Adrenal gland (tissue), 12 donors: ENCODE measurements around the gene RAB20. TPM values are rescaled to one million over a fixed set of nuclear protein-coding genes. Genes with fewer than 3 reads are reported as not detected.

ENCODE experiments used
- DNase-seq, 7 donors: peaks; one replicate each; pipeline ENCODE4 v3.0.0-alpha.2; 2019 to 2020
- H3K27ac ChIP-seq, 5 donors: fragments of 200-600 bp; sonication (generic) in 4 of 5; 1 replicate in 3 of 5; 2 replicates in 2 of 5; pipeline versions ENCODE4 v1.5.1 to v1.8.0; 2016 to 2020; ENCODE audit warnings: mild to moderate bottlenecking in 1 of 5
- H3K27me3 ChIP-seq: fragments of 200-600 bp; 2 replicates; pipeline ENCODE4 v1.8.0; 2021
- H3K36me3 ChIP-seq, 2 donors: fragments of 200-600 bp; replicated peaks in 1 of 2; 1 replicate in 1 of 2; 2 replicates in 1 of 2; pipeline versions ENCODE4 v1.5.1 to v1.8.0; 2018 to 2022
- H3K4me1 ChIP-seq, 2 donors: fragments of 200-600 bp; replicated peaks in 1 of 2; 1 replicate in 1 of 2; 2 replicates in 1 of 2; pipeline versions ENCODE4 v1.5.1 to v1.8.0; 2018 to 2021
- H3K4me3 ChIP-seq, 4 donors: fragments of 200-600 bp; sonication (generic) in 3 of 4; one replicate each; pipeline ENCODE4 v1.5.1; 2016 to 2018
- H3K9me3 ChIP-seq, 3 donors: fragments of 200-600 bp; sonication (generic) in 1 of 3; replicated peaks in 1 of 3; 1 replicate in 2 of 3; 2 replicates in 1 of 3; pipeline versions ENCODE4 v1.5.1 to v1.8.0; 2016 to 2021
- CTCF ChIP-seq, 6 experiments: fragments of 450-650 bp in 4 of 6; fragments of 200-600 bp in 2 of 6; sonication (generic) in 1 of 6; IDR thresholded peaks; 1 replicate in 5 of 6; 2 replicates in 1 of 6; pipeline versions ENCODE4 v1.5.1 to v1.8.0; 2016 to 2021; ENCODE audit warnings: antibody characterized with exemption in 6 of 6, mild to moderate bottlenecking in 2 of 6, moderate library complexity in 1 of 6
- POLR2A ChIP-seq, 2 donors: fragments of 450-650 bp; IDR thresholded peaks; one replicate each; pipeline ENCODE4 v1.6.1; 2017; ENCODE audit warnings: antibody characterized with exemption in 2 of 2, mild to moderate bottlenecking in 2 of 2, moderate library complexity in 1 of 2
- WGBS, 4 donors: extraction: QIAGEN DNeasy Blood & Tissue Kit in 2 of 4; methylation state at CpG; one replicate each; pipeline versions ENCODE4 v1.1.5 to v1.1.7; 2013 to 2017; 5-methylcytosine and 5-hydroxymethylcytosine counted together
- intact Hi-C, 2 donors: fragments of 100-400 bp; cut with DNase I; formaldehyde crosslinking; loops; one replicate each; pipeline versions ENCODE4 v1.14.1 to v1.15.0; 2022 to 2023
- polyA plus RNA-seq, 3 donors: library from polyadenylated mRNA; stranded (reverse); fragments of 200-250 nt in 2 of 3; fragments of 350-450 nt in 1 of 3; fragmentation: Illumina TruSeq in 1 of 3; extraction: RNeasy Lipid Tissue Mini Kit (QIAGEN cat#74804) in 1 of 3; gene quantifications; one replicate each; pipeline ENCODE4 v1.2.3, GENCODE V29; 2013 to 2014
- total RNA-seq, 9 donors: library from RNA; depleted of rRNA in 4 of 9; stranded (reverse); fragments of >200 nt in 4 of 9; fragments of 120-200 nt in 1 of 9; fragmentation: NEBNext Ultra II Directional in 1 of 9; extraction: Animal tissue kit (Norgen Biotek cat#: 25700) in 1 of 9; gene quantifications; one replicate each; pipeline versions ENCODE4 v1.1.0 to v1.2.4, GENCODE V29; 2013 to 2023
- donor health status: healthy with polysubstance abuse.
- donor health status: Bipolar disorder and iron deficiency.
- donor health status: DM: yes; HTN: yes; CAD: no.
- donor health status: DM: no; HTN: no; CAD: no.
- donor health status: DM: no; HTN: no; CAD: no.
- donor health status: DM: yes; HTN: yes; CAD: no.

Gene RAB20
- total and polyA plus RNA-seq, 12 donors: 15.0 to 259 (median 40.5) TPM

- no peaks in the 10 kb centered on the region for H3K27me3 ChIP-seq
- intact Hi-C loops: no loop called here
- no peaks in the 10 kb centered on the region for H3K36me3 ChIP-seq
- no peak for DNase-seq
- H3K4me3 ChIP-seq: no peak overlapping the region
- H3K4me1 ChIP-seq: peaks cover 31 to 47% of the 10 kb centered on the region in 2 donors
- WGBS, 4 donors: 94 to 98% (median 96%) methylated on average over 7 of the region's 7 CpGs
- H3K27ac ChIP-seq: peak overlapping the region in 2 of 5 donors; percentile 33 to 80
- TF ChIP-seq CTCF (IDR thresholded peaks at IDR 0.05) (no peak), POLR2A (IDR thresholded peaks at IDR 0.05) (no peak)
- H3K9me3 ChIP-seq: no peaks in the 10 kb centered on the region
Measured at GRCh38 chr13:110531100-110531499, 30.4 kb downstream of the RAB20 start.

GRCh38 chr13:110529522-110530311 is 31.8 kb downstream of the RAB20 start:
- H3K27ac ChIP-seq: peak overlapping the region; percentile 4 to 90 (median 84)
- WGBS, 4 donors: 86 to 95% (median 89%) methylated on average over 15 to 20 of the region's 23 CpGs
- no peaks in the 10 kb centered on the region for H3K9me3 ChIP-seq
- no peak for DNase-seq
- H3K4me1 ChIP-seq: peaks cover 35 to 52% of the 10 kb centered on the region in 2 donors
- TF ChIP-seq POLR2A (IDR thresholded peaks at IDR 0.05) (no peak), CTCF (IDR thresholded peaks at IDR 0.05) (no peak)
- no peaks in the 10 kb centered on the region for H3K27me3 ChIP-seq
- intact Hi-C loops: no loop called here
- H3K4me3 ChIP-seq: no peak overlapping the region
- H3K36me3 ChIP-seq: no peaks in the 10 kb centered on the region

- TF ChIP-seq POLR2A (IDR thresholded peaks at IDR 0.05) (no peak), CTCF (IDR thresholded peaks at IDR 0.05) (no peak)
- peak overlapping the region; percentile 4 to 90 (median 84) for H3K27ac ChIP-seq
- no peaks in the 10 kb centered on the region for H3K9me3 ChIP-seq
Measured at GRCh38 chr13:110528911-110529310, 32.6 kb downstream of the RAB20 start.

GRCh38 chr13:110528371-110528770 is 33.2 kb downstream of the RAB20 start:
- Histone ChIP-seq H3K36me3 (peaks cover 0 to 4% of the 10 kb centered on the region in 2 donors), H3K27ac (peak overlapping the region; percentile 4 to 90 (median 84)), H3K4me1 (peaks cover 39 to 64% of the 10 kb centered on the region in 2 donors)

More at GRCh38 chr13:110528911-110529310, 32.6 kb downstream of the RAB20 start:
- Histone ChIP-seq H3K4me3 (no peak overlapping the region), H3K4me1 (peaks cover 39 to 60% of the 10 kb centered on the region in 2 donors), H3K27me3 (no peaks in the 10 kb centered on the region), H3K36me3 (no peaks in the 10 kb centered on the region)
- no peak for DNase-seq
- 89 to 94% (median 91%) methylated on average over 6 of the region's 6 CpGs for WGBS, 4 donors
- intact Hi-C loops: no loop called here

More at GRCh38 chr13:110528371-110528770, 33.2 kb downstream of the RAB20 start:
- intact Hi-C loops: no loop called here
- peak in 3 of 7 donors; percentile 51 to 82 (median 55) for DNase-seq
- no peak overlapping the region for H3K4me3 ChIP-seq
- H3K27me3 ChIP-seq: no peaks in the 10 kb centered on the region
- 31 to 37% (median 34%) methylated on average over 5 of the region's 5 CpGs for WGBS, 4 donors
- no peaks in the 10 kb centered on the region for H3K9me3 ChIP-seq
- TF ChIP-seq POLR2A (IDR thresholded peaks at IDR 0.05): peak in 1 of 2 donors; percentile 9
- no peak for TF ChIP-seq CTCF (IDR thresholded peaks at IDR 0.05)
